OCI-LY3 (cell line): ENCODE measurements around the gene INTS6.
A peak's percentile ranks its signal among the peaks of the same experiment; 100 is the strongest.

Experiments
- H2AFZ ChIP-seq: fragments of 200-600, 300-600 bp; shearing (Covaris generic); 2 replicates; pipeline ENCODE4 v1.6.0; 2014; ENCODE audit warnings: antibody characterized with exemption, low read depth, low read length
- H3K27ac ChIP-seq: fragments of 200-600, 300-600 bp; sonication (generic); 2 replicates; pipeline ENCODE4 v1.5.1; 2014; ENCODE audit warnings: mild to moderate bottlenecking, low read length, moderate library complexity, mixed read lengths
- H3K27me3 ChIP-seq: fragments of 200-600, 300-600 bp; sonication (generic); 2 replicates; pipeline ENCODE4 v1.6.1; 2014; ENCODE audit warnings: low read depth, low read length, mixed read lengths
- H3K36me3 ChIP-seq: fragments of 200-600, 300-600 bp; sonication (generic); replicated peaks from 2 replicates; pipeline ENCODE3; 2014; ENCODE audit warnings: low read depth, low read length, mixed read lengths
- H3K4me1 ChIP-seq: fragments of 300-600, 200-600 bp; sonication (generic); 2 replicates; pipeline ENCODE4 v1.6.1; 2014; ENCODE audit warnings: low read length, mixed read lengths
- H3K4me2 ChIP-seq: fragments of 200-600, 300-600 bp; sonication (generic); 2 replicates; pipeline ENCODE4 v1.6.1; 2014; ENCODE audit warnings: low read length, mixed read lengths
- H3K4me3 ChIP-seq: fragments of 300-600, 200-600 bp; sonication (generic); 2 replicates; pipeline ENCODE4 v1.5.1; 2014; ENCODE audit warnings: antibody characterized with exemption, mild to moderate bottlenecking, low read length, moderate library complexity
- H3K79me2 ChIP-seq: fragments of 300-600, 200-600 bp; shearing (Covaris generic); 2 replicates; pipeline ENCODE4 v1.6.1; 2014; ENCODE audit warnings: mild to moderate bottlenecking, low read length, mixed read lengths
- H3K9ac ChIP-seq: fragments of 300-600, 200-600 bp; shearing (Covaris generic); 2 replicates; pipeline ENCODE4 v1.6.0; 2014; ENCODE audit warnings: mild to moderate bottlenecking, low read length, moderate library complexity
- H3K9me3 ChIP-seq: fragments of 200-600, 300-600 bp; shearing (Covaris generic); 2 replicates; pipeline ENCODE4 v1.6.1; 2014; ENCODE audit warnings: low read length, mixed read lengths; ENCODE audit not compliant: insufficient read depth
- H4K20me1 ChIP-seq: fragments of 200-600, 300-600 bp; sonication (generic); 2 replicates; pipeline ENCODE4 v1.6.1; 2016; ENCODE audit warnings: low read length, mixed read lengths; ENCODE audit not compliant: insufficient read depth
- EZH2phosphoT487 ChIP-seq: fragments of 200-600 bp; shearing (Covaris generic); IDR thresholded peaks from 2 replicates; pipeline ENCODE4 v1.6.1; 2018; ENCODE audit warnings: antibody characterized with exemption, mixed run types, low read depth
- TF ChIP-seq, protein P1 (sequence below): fragments of 200-600, 300-600 bp; sonication (generic); IDR thresholded peaks from 2 replicates; pipeline ENCODE4 v1.5.1; 2014; ENCODE audit warnings: antibody characterized with exemption, low read length, low read depth

INTS6 gene

DNA sequence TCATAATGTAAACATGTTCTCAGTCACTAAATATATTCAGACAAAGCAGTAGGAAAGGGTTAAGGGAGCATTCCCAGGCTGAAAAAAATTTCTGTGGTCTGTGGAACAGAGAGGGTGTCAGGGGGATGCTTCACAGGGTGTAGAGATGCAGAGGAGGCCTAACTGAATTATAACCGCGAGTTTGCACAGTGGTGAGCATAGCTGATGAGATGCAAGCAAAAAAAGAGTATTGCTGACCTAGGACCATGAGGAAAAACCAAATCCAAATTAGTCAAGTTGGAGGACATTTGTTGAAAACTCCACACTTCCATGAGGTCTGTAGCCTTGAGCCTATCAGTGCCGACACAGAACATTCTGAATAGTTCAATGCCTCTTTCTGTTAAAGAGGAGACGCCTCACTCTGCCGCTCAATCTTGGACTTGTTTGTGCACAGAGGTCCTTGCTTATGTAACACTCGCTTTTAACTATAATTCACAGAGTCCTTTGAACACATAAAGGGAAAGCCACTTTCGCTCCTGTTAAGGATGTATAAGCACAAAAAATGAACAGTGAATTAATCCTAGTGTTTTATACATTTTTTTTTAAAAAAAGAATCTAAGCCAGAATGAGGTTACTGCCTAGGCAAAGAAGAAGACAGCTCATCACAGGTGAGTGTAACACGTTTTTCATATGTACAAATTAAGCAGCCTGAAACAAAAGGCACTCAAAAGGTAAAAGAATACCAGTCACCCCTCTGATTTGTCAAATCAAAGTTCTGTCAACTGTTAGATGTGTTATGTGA, 25.8 kb upstream of the INTS6 start:
- Histone ChIP-seq H3K4me3 (peak overlapping the region; percentile 17), H3K27ac (no peak overlapping the region), H3K4me2 (peak overlapping the region; percentile 51), H3K79me2 (no peaks in the 10 kb centered on the region), H3K9ac (no peak overlapping the region), H4K20me1 (no peaks in the 10 kb centered on the region), H3K4me1 (peaks cover 23% of the 10 kb centered on the region), H2AFZ (no peak overlapping the region), H3K36me3 (no peaks in the 10 kb centered on the region), H3K9me3 (no peaks in the 10 kb centered on the region), H3K27me3 (no peaks in the 10 kb centered on the region)
- TF ChIP-seq, protein P1, sequence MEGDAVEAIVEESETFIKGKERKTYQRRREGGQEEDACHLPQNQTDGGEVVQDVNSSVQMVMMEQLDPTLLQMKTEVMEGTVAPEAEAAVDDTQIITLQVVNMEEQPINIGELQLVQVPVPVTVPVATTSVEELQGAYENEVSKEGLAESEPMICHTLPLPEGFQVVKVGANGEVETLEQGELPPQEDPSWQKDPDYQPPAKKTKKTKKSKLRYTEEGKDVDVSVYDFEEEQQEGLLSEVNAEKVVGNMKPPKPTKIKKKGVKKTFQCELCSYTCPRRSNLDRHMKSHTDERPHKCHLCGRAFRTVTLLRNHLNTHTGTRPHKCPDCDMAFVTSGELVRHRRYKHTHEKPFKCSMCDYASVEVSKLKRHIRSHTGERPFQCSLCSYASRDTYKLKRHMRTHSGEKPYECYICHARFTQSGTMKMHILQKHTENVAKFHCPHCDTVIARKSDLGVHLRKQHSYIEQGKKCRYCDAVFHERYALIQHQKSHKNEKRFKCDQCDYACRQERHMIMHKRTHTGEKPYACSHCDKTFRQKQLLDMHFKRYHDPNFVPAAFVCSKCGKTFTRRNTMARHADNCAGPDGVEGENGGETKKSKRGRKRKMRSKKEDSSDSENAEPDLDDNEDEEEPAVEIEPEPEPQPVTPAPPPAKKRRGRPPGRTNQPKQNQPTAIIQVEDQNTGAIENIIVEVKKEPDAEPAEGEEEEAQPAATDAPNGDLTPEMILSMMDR: no peak
- TF ChIP-seq EZH2phosphoT487: no peak

DNA sequence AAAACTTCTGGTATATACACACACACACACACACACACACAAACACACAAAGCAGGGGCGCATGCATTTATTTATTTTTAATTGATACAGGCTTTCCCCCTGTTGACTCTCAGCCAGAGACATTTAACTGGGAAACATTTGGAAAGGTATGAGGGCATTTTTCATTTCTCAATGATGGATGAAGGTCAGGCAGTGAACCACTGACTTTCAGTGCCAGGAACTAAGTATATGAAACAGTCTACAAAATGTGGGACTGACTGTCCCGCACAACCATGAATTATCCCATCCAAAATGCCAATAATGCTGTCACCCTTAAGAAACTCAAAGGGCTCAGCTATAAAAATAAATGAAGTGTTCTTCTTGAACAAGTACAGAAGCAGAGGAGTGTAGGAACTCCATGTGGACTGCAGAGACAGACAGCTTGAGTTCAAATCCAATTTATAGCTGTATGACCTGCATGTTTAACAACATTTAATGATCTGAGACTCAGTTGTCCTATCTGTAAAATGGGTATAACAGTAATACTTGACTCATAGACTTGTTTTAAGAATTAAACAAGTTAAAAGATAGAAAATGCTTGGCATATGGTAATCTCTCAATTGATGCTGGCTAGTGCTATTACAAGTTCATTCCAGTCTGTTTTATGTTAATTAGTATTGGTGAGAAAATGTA, 25.0 kb upstream of the INTS6 start:
- H3K4me1 ChIP-seq: peaks cover 23% of the 10 kb centered on the region

DNA sequence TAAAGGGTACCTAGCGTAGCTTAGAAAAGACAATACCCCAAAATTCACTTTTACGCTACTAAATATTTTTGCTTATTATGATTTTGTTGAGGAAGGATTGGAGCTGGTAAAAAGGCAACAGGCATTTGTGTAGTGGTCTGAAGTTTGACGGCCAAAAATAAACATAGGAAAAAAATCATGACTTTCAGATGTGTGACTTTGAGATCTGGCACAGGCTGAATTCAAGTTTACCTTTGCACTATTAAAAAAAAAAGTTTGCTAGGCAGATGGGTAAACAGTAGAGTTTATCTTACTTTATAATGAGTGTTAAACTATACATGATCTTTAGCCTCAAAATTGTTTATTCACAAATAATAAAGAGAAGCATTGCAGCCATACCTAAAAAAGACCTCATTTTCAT, 24.3 kb upstream of the INTS6 start:
- Histone ChIP-seq H2AFZ (no peak overlapping the region), H3K4me2 (no peak overlapping the region), H3K36me3 (no peaks in the 10 kb centered on the region), H3K9ac (no peak overlapping the region), H3K27ac (no peak overlapping the region), H3K79me2 (no peaks in the 10 kb centered on the region), H4K20me1 (no peaks in the 10 kb centered on the region), H3K9me3 (no peaks in the 10 kb centered on the region), H3K4me1 (peaks cover 23% of the 10 kb centered on the region), H3K4me3 (no peak overlapping the region), H3K27me3 (no peaks in the 10 kb centered on the region)
- no peak for TF ChIP-seq EZH2phosphoT487
- TF ChIP-seq, protein P1: no peak

More for the DNA sequence above, 25.0 kb upstream of the INTS6 start:
- Histone ChIP-seq H3K27me3 (no peaks in the 10 kb centered on the region), H3K27ac (no peak overlapping the region), H2AFZ (no peak overlapping the region), H3K79me2 (no peaks in the 10 kb centered on the region), H3K36me3 (no peaks in the 10 kb centered on the region), H3K4me3 (no peak overlapping the region), H3K9ac (no peak overlapping the region), H3K4me2 (no peak overlapping the region), H4K20me1 (no peaks in the 10 kb centered on the region), H3K9me3 (no peaks in the 10 kb centered on the region)
- TF ChIP-seq, protein P1: no peak
- no peak for TF ChIP-seq EZH2phosphoT487

DNA sequence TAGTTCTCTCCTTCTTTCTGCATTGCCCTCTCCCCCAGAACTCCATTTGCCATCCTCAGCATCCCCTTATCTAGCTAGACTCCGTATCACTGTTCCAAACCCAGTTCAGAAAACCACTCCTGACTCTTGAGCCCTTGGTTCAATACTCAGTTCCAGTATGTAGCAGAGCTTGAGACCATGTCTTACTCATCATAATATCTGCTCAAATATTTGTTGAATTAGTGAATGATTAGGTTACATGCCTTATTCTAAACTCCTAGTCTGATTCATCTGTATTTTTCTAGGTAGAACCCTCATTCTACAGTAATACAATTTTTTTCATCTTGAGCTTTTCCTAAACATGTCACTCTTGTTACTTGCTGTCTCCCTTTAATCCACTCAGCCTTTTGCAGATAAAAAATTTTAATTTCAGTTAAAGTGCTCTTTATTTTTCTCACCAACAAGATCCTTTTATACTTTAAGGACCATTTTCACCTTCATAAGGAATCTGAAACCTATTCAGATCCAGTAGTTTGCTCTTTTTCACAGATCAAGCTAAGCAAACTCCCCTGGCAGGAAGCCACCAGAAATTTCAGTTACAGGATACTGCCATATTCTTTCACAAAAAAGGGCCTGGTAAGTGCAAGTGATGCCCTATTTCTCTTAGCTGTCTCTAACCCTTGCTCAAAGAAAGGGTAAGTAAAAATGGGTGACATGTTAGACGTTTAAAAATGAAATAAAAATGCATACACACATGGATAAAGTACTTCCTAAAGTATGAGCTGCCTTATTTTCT, 23.1 kb upstream of the INTS6 start:
- H3K4me2 ChIP-seq: no peak overlapping the region
- H3K79me2 ChIP-seq: no peaks in the 10 kb centered on the region
- no peaks in the 10 kb centered on the region for H4K20me1 ChIP-seq
- TF ChIP-seq, protein P1: no peak
- no peak for TF ChIP-seq EZH2phosphoT487
- peaks cover 23% of the 10 kb centered on the region for H3K4me1 ChIP-seq
- H3K9ac ChIP-seq: no peak overlapping the region
- H3K27ac ChIP-seq: no peak overlapping the region
- H2AFZ ChIP-seq: no peak overlapping the region
- H3K36me3 ChIP-seq: no peaks in the 10 kb centered on the region
- no peaks in the 10 kb centered on the region for H3K27me3 ChIP-seq
- H3K4me3 ChIP-seq: no peak overlapping the region
- no peaks in the 10 kb centered on the region for H3K9me3 ChIP-seq
